Adrenal gland (tissue), 5 donors: ENCODE data around the gene DGKG.

Source experiments
- POLR2A ChIP-seq, 2 donors: fragments of 450-650 bp; IDR thresholded peaks; one replicate each; pipeline ENCODE4 v1.6.1; 2017; ENCODE audit warnings: antibody characterized with exemption in 2 of 2, mild to moderate bottlenecking in 2 of 2, moderate library complexity in 1 of 2
- TF ChIP-seq, protein P1 (sequence below), 6 experiments: fragments of 450-650 bp in 4 of 6; fragments of 200-600 bp in 2 of 6; sonication (generic) in 1 of 6; IDR thresholded peaks; 1 replicate in 5 of 6; 2 replicates in 1 of 6; pipeline versions ENCODE4 v1.5.1 to v1.8.0; 2016 to 2021; ENCODE audit warnings: antibody characterized with exemption in 6 of 6, mild to moderate bottlenecking in 2 of 6, moderate library complexity in 1 of 6
- donor health status: DM: no; HTN: no; CAD: no.

DNA sequence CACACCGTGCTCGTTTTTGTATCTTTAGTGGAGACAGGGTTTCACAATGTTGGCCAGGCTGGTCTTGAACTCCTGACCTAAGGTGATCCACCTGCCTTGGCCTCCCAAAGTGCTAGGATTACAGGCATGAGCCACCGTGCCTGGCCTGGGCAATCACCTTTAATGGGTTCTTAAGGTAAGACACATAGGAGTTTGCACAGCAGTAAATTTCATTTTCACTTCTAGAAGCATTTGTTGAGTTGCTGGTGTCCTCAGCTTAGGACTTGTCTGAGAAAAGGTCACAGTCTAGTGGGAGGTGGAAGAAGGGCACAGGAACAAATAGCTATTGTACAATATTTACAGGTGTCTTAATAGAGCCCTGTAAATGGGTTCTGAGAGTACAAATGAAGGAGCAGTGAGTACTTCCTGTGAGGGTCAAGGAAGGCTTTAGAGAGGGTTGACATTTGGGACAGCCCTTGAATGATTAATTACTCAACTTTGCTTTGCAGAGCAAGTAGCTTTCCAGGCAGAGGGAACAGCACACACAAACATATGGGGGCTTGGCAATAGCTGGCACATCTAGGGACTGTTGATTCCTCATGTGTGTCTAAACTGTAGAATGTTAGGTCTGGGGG is 244.4 kb downstream of the DGKG start:
- TF ChIP-seq POLR2A (IDR thresholded peaks at IDR 0.05): no peak
- TF ChIP-seq, protein P1, sequence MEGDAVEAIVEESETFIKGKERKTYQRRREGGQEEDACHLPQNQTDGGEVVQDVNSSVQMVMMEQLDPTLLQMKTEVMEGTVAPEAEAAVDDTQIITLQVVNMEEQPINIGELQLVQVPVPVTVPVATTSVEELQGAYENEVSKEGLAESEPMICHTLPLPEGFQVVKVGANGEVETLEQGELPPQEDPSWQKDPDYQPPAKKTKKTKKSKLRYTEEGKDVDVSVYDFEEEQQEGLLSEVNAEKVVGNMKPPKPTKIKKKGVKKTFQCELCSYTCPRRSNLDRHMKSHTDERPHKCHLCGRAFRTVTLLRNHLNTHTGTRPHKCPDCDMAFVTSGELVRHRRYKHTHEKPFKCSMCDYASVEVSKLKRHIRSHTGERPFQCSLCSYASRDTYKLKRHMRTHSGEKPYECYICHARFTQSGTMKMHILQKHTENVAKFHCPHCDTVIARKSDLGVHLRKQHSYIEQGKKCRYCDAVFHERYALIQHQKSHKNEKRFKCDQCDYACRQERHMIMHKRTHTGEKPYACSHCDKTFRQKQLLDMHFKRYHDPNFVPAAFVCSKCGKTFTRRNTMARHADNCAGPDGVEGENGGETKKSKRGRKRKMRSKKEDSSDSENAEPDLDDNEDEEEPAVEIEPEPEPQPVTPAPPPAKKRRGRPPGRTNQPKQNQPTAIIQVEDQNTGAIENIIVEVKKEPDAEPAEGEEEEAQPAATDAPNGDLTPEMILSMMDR (IDR thresholded peaks at IDR 0.05): no peak
